Globus pallidus (tissue), 1 donor: ENCODE results near the gene SPC24.

Source experiments
- DNase-seq: peaks from one replicate; pipeline ENCODE4 v3.0.0-alpha.2; 2015; ENCODE audit warnings: low spot score

SPC24 gene

GRCh38 chr19:11155373-11156120 lies at the start of gene SPC24:
TSS of gene SPC24 (minus strand) at chr19:11155782. CDS start at chr19:11155776, 6 bp downstream.
- peak; percentile 98 for DNase-seq

DNA sequence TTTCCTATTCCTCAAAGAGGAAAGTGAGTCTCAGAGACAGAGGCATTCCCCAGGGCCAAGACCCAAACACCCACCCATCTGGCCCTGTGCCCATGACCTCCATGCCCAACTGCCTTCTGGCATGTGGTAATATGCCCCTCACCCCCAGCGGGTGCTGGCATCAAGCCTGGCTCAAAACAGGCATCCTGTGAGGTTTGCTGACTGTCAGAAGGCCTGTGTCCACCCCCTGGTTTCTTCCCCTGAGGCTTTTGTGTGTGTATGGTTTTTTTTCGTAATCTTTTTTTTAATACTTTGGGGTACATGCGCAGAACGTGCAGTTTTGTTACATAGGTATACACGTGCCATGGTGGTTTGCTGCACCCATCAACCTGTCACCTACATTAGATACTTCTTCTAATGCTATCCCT lies 49.4 kb upstream of the SPC24 start:
- no peak for DNase-seq

DNA sequence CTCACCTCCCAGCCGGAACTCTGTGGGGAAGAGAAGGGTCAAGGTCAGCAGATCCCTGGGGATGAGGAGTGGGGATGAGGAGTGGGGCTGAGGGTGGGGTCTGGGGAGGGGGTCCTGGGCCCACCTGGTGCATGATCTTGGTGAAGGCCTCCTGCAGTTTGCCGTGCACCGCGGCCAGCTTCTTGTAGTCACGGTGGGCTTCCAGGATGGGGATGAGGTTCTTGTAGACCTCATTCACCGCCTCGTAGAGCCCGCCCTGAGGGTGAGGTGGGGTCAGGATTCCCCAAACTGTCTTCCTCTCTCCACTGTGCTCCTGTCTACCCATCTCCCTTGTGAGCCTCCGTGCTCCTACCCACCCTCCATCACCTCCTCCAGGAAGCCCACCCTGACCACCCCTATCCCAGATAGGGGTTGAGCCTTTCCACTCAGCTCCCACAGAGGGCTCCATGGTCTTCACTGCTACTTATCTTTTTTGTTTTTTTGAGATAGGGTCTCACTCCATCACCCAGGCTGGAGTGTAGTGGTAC lies 48.6 kb upstream of the SPC24 start:
- DNase-seq = no peak

GRCh38 chr19:11203194-11204075 lies 47.9 kb upstream of the SPC24 start:
- no peak for DNase-seq

- DNase-seq = no peak
Measured at GRCh38 chr19:11202488-11203193, 47.1 kb upstream of the SPC24 start.

DNA sequence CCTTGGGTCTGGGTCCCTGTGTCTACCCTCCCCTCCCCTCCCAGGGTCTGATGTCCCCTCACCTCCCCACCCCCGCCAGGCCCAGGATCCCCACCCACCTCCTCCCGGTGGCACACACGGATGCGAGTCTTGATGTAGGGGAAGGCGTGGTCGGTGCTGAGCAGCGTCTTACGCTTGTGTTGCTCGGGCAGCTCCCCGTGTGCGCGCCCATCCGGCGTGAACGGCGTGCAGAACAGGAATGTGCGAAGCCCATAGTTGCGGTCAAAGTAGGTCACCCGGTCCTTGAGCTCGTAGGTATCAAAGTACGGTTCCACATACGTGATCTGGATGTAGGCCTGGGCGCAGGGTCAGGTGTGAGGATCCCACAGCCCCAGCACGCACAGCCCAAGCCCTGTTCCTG lies 46.2 kb upstream of the SPC24 start:
- no peak for DNase-seq

DNA sequence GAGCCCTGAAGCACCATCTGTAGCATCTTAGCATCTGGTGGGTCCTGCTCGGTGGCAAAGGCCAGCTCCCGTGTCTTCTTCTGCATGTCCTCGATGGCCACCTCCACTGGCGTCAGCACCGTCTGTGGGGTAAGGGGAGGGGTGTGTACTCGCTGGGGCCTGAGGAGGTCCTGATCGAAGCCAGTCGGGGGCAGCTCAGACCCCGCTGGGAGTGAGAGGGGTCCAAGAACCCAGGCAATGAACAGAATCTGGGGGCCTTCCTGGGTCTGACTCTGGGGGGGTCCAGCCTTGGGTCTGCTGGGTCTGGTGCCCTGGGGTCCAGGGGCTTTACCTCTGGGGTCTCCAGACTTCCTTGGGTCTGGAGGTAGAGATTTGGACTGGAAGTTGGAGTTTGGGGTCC lies 45.3 kb upstream of the SPC24 start:
- no peak for DNase-seq

GRCh38 chr19:11200015-11200574 lies 44.5 kb upstream of the SPC24 start:
- no peak for DNase-seq

GRCh38 chr19:11199517-11199916 lies 43.9 kb upstream of the SPC24 start:
- DNase-seq = no peak

- DNase-seq = no peak
Measured at GRCh38 chr19:11198769-11199424, 43.3 kb upstream of the SPC24 start.

GRCh38 chr19:11198175-11198534 lies 42.6 kb upstream of the SPC24 start:
- no peak for DNase-seq

- peak; percentile 80 for DNase-seq
Measured at GRCh38 chr19:11197291-11198174, 42.0 kb upstream of the SPC24 start, which contains the start of gene KANK2. TSS of gene KANK2 (minus strand) at chr19:11197545. CDS start at chr19:11194511, 3,034 bp downstream.

DNA sequence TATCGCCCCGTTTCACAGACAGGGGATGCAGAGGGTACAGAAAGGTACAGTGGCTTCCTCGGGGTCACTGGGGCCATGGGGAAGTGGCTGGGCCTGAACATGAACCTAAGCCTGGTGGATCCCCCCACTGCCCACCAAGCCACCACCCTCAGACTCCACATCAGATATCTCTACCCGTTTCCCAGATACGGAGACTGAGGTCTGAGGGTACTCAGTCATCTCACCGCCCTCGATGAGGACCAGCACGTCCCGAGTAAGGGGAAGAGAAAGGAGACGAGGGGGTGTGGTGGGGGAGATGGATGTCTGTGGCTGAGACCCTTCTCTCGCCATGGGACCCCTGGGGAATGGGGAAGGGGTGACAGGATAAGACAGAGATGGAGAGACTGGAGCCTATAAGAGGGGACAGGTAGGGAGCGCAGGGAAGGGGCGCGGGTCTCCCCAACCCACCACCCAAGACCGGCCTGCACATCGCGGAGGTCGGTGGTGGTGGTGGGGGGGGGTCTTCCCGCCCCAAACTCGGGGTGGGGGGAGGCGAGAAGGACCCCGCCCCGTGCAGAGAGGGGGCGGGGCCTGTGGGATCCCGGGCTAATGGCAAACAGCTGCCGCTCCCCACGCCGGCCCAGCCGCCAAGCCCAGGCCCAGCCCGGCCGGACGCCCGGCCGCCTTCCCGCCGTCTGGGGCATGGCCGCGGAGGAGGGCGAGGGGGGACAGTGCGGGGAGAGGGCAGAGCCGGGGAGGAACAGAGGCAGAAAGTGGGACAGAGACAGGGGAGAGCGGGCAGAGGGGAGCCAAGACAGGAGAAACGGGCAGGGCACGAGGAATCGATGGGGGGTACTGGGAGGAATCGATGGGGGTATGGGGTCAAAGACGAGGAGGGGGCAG lies 41.1 kb upstream of the SPC24 start:
- DNase-seq = no peak

GRCh38 chr19:11195681-11196080 lies 40.1 kb upstream of the SPC24 start:
- DNase-seq = no peak

DNA sequence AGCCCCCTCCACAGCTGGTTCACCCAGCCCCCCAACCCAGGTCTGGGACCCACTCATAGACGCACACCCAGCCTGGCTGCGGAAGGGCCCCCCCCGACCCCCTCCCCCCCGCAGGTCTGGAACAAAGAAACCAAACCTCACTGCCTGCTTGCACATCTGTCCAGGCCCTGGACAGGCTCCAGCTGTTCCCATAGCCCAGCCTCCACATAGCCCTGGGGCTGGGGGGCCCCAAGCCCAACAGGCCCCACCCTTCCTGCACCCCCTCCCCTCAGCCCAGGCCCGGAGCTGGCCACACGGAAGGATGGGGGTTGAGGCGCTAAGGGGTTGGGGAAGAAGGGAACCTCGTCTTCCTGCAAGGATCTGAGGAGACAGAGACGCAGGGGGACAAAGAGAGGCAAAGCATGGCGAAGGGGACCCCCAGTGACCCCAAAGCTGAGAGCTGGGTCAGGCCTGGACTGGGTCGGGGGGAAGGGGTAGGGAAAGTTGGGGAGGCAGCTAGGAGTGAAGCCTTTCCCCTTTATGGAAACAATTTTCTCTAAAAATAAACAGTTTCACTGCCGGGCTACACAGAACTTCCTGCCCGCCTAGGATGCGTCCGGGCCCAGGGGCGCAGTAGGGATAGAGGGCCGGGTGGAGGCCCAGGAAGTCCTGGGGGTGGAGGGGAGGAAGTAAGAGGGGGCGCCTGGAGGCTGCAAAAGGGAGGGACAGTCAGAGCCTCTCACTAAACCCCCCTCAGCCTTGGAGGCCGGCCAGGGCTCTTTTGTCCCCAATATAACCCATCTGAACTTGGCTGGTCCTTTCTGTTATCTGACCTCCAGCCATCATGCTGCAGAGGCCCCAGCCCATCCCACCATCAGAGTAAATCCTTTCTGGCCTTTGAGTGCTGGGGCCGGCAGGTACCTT lies 39.3 kb upstream of the SPC24 start:
- DNase-seq = no peak

GRCh38 chr19:11194173-11194572 lies 38.6 kb upstream of the SPC24 start:
- no peak for DNase-seq

- DNase-seq = no peak
Measured at GRCh38 chr19:11192957-11193939, 37.7 kb upstream of the SPC24 start.
